IMR-90 (cell line): Measurements from ENCODE around the gene ZNF341. TPM values are rescaled to one million over a fixed set of nuclear protein-coding genes. Genes with fewer than 3 reads are reported as not detected.

Experiments
- ATAC-seq: fragments of 200-7000 bp; cut with Tn5 transposase; 2 replicates; pipeline ENCODE4 v1.9.1; 2020; ENCODE audit warnings: low read depth, mild to moderate bottlenecking, moderate library complexity
- BruUV-seq: library from RNA; stranded (reverse); fragments of 400-500 nt; replicated peaks from 2 replicates; lab custom pipeline; 2021; lab: Mats Ljungman, UMichigan
- CTCF ChIA-PET: fragments of 300-600 bp; formaldehyde crosslinking; extraction: SDS; loops from one replicate; lab custom pipeline; 2021; ENCODE audit warnings: antibody characterized with exemption; lab: Yijun Ruan, JAX
- POLR2A ChIA-PET: fragments of 300-600 bp; sonication (Branson Sonifier 250); formaldehyde crosslinking; loops from one replicate; lab custom pipeline; 2022; ENCODE audit warnings: antibody characterized with exemption; ENCODE audit not compliant: unreplicated experiment; lab: Charles Lee
- DNase-seq: peaks from one replicate; pipeline ENCODE4 v3.0.0; 2013
- H2AFZ ChIP-seq: replicated peaks from 2 replicates; pipeline ENCODE3; 2013; ENCODE audit warnings: low read length, mild to moderate bottlenecking; ENCODE audit not compliant: poor library complexity
- H2AK5ac ChIP-seq: 2 replicates; pipeline ENCODE4 v1.6.1; 2013; ENCODE audit warnings: low read depth, low read length, inconsistent platforms
- H2AK9ac ChIP-seq: replicated peaks from 2 replicates; pipeline ENCODE3; 2013; ENCODE audit warnings: mild to moderate bottlenecking, low read depth, low read length, moderate library complexity; ENCODE audit not compliant: poor library complexity
- H2BK120ac ChIP-seq: 2 replicates; pipeline ENCODE4 v1.6.1; 2013; ENCODE audit warnings: low read depth, low read length, inconsistent platforms
- H2BK15ac ChIP-seq: 3 replicates; pipeline ENCODE4 v1.6.1; 2013; ENCODE audit warnings: low read depth, low read length, inconsistent platforms
- H2BK20ac ChIP-seq: 2 replicates; pipeline ENCODE4 v1.6.1; 2013; ENCODE audit warnings: low read depth, mild to moderate bottlenecking, inconsistent platforms, low read length, moderate library complexity
- H2BK5ac ChIP-seq: 2 replicates; pipeline ENCODE4 v1.6.1; 2013; ENCODE audit warnings: mild to moderate bottlenecking, low read depth, low read length, inconsistent platforms; ENCODE audit not compliant: poor library complexity, severe bottlenecking
- H3K14ac ChIP-seq: replicated peaks from 2 replicates; pipeline ENCODE4 v1.6.1; 2013; ENCODE audit warnings: low read depth, low read length, inconsistent platforms
- H3K18ac ChIP-seq: 2 replicates; pipeline ENCODE4 v1.6.1; 2013; ENCODE audit warnings: low read depth, low read length, control low read depth
- H3K23ac ChIP-seq: 2 replicates; pipeline ENCODE4 v1.6.1; 2013; ENCODE audit warnings: low read depth, low read length, inconsistent platforms
- H3K27ac ChIP-seq: 2 replicates; pipeline ENCODE4 v1.5.1; 2013; ENCODE audit warnings: mild to moderate bottlenecking, control low read depth, low read length; ENCODE audit not compliant: insufficient read depth
- H3K27me3 ChIP-seq: 2 replicates; pipeline ENCODE4 v1.6.1; 2013; ENCODE audit warnings: low read length; ENCODE audit not compliant: control insufficient read depth, insufficient read depth
- H3K36me3 ChIP-seq: 2 replicates; pipeline ENCODE4 v1.6.1; 2013; ENCODE audit warnings: low read length, mixed read lengths; ENCODE audit not compliant: control insufficient read depth, insufficient read depth
- H3K4ac ChIP-seq: 2 replicates; pipeline ENCODE4 v1.6.1; 2013; ENCODE audit warnings: low read depth, low read length, inconsistent platforms
- H3K4me1 ChIP-seq: 2 replicates; pipeline ENCODE4 v1.6.1; 2013; ENCODE audit warnings: low read length, mixed read lengths; ENCODE audit not compliant: control insufficient read depth, insufficient read depth
- H3K4me2 ChIP-seq: 2 replicates; pipeline ENCODE4 v1.6.1; 2013; ENCODE audit warnings: low read depth, mild to moderate bottlenecking, control low read depth, low read length, moderate library complexity
- H3K4me3 ChIP-seq: 2 replicates; pipeline ENCODE4 v1.5.1; 2013; ENCODE audit warnings: low read depth, mild to moderate bottlenecking, control low read depth, low read length, moderate library complexity; ENCODE audit not compliant: insufficient read depth
- H3K56ac ChIP-seq: 2 replicates; pipeline ENCODE4 v1.6.1; 2013; ENCODE audit warnings: low read length, inconsistent platforms; ENCODE audit not compliant: insufficient read depth; ENCODE audit errors: extremely low read depth
- H3K79me1 ChIP-seq, 2 experiments: 2 replicates each; pipeline ENCODE4 v1.6.1; 2013; ENCODE audit warnings: low read length in 2 of 2, inconsistent platforms in 1 of 2, low read depth in 1 of 2
- H3K9ac ChIP-seq: 2 replicates; pipeline ENCODE4 v1.6.1; 2013; ENCODE audit warnings: low read depth, low read length, control low read depth
- H3K9me1 ChIP-seq: 2 replicates; pipeline ENCODE4 v1.6.1; 2013; ENCODE audit warnings: low read length, inconsistent platforms; ENCODE audit not compliant: insufficient read depth
- H3K9me3 ChIP-seq: 2 replicates; pipeline ENCODE4 v1.6.1; 2013; ENCODE audit warnings: low read length; ENCODE audit not compliant: control insufficient read depth, insufficient read depth
- H4K20me1 ChIP-seq: 2 replicates; pipeline ENCODE4 v1.6.1; 2013; ENCODE audit warnings: low read length, inconsistent platforms; ENCODE audit not compliant: insufficient read depth
- H4K5ac ChIP-seq: 2 replicates; pipeline ENCODE4 v1.6.1; 2013; ENCODE audit warnings: mild to moderate bottlenecking, low read depth, low read length, control low read depth
- H4K8ac ChIP-seq, 2 experiments: 2 replicates each; pipeline ENCODE4 v1.6.1; 2013; ENCODE audit warnings: low read depth in 2 of 2, low read length in 2 of 2, control low read depth in 1 of 2, inconsistent platforms in 1 of 2
- H4K91ac ChIP-seq: 2 replicates; pipeline ENCODE4 v1.6.1; 2013; ENCODE audit warnings: low read depth, low read length, inconsistent platforms; ENCODE audit not compliant: insufficient read depth
- BHLHE40 ChIP-seq: fragments of 150-350 bp; IDR thresholded peaks from 2 replicates; pipeline ENCODE4 v1.6.1; 2016; ENCODE audit warnings: mild to moderate bottlenecking, low read depth, low read length
- CEBPB ChIP-seq: IDR thresholded peaks from 2 replicates; pipeline ENCODE4 v1.6.1; 2012; ENCODE audit warnings: low read depth, low read length, improper control_type of control experiment
- CHD1 ChIP-seq: IDR thresholded peaks from 2 replicates; pipeline ENCODE4 v1.6.1; 2012; ENCODE audit warnings: low read depth, low read length, improper control_type of control experiment
- CTCF ChIP-seq: conservative IDR thresholded peaks from 2 replicates; pipeline ENCODE4 v1.5.1; 2012; ENCODE audit warnings: mild to moderate bottlenecking, low read depth, low read length, improper control_type of control experiment
- MAZ ChIP-seq: IDR thresholded peaks from 2 replicates; pipeline ENCODE4 v1.6.1; 2012; ENCODE audit warnings: low read depth, mild to moderate bottlenecking, low read length, improper control_type of control experiment, moderate library complexity, borderline replicate concordance
- MXI1 ChIP-seq: IDR thresholded peaks from 2 replicates; pipeline ENCODE4 v1.6.1; 2012; ENCODE audit warnings: low read depth, mild to moderate bottlenecking, low read length, moderate library complexity, borderline replicate concordance
- NFE2L2 ChIP-seq: fragments of 150-350 bp; IDR thresholded peaks from 2 replicates; pipeline ENCODE4 v1.6.1; 2016; ENCODE audit warnings: low read depth, mild to moderate bottlenecking, low read length
- RFX5 ChIP-seq: IDR thresholded peaks from 2 replicates; pipeline ENCODE4 v1.8.0; 2012; ENCODE audit warnings: low read depth, mild to moderate bottlenecking, low read length, moderate library complexity
- SMC3 ChIP-seq: fragments of 150-350 bp; IDR thresholded peaks from 2 replicates; pipeline ENCODE4 v1.6.1; 2016; ENCODE audit warnings: low read depth, mild to moderate bottlenecking, antibody characterized with exemption, low read length, moderate library complexity
- USF2 ChIP-seq: fragments of 150-350 bp; IDR thresholded peaks from 2 replicates; pipeline ENCODE4 v1.6.1; 2017; ENCODE audit warnings: mild to moderate bottlenecking, antibody characterized with exemption, low read length, low read depth
- WGBS, 2 experiments: methylation state at CpG; one replicate each; pipeline versions ENCODE4 v1.1.5 to v1.1.7; 2013; ENCODE audit warnings: missing lambda C conversion rate in 2 of 2; ENCODE audit not compliant: insufficient read length in 1 of 2; ENCODE audit errors: extremely low coverage in 2 of 2; 5-methylcytosine and 5-hydroxymethylcytosine counted together
- dilution Hi-C: fragments of 300-500 bp; cut with HindIII; formaldehyde crosslinking; loops from one replicate; pipeline ENCODE4 v1.14.3; 2018; ENCODE audit warnings: low sequenced_read_pairs; ENCODE audit not compliant: unreplicated experiment
- in situ Hi-C: fragments of 300-500 bp; cut with MboI; formaldehyde crosslinking; loops from 3 replicates; pipeline ENCODE4 v1.14.3; 2019; ENCODE audit warnings: low sequenced_read_pairs, inconsistent platforms, mixed read lengths
- intact Hi-C: fragments of 100-400 bp; cut with micrococcal nuclease; formaldehyde crosslinking; loops from 2 replicates; pipeline ENCODE4 v1.10.0; 2022
- polyA plus RNA-seq, 3 experiments: library from polyadenylated mRNA; depleted of rRNA; stranded (reverse); fragments of >200 nt; gene quantifications; 2 replicates each; pipeline ENCODE4 v1.2.3, GENCODE V29; 2012; ENCODE audit warnings: low replicate concordance in 1 of 3
- total RNA-seq: library from RNA; depleted of rRNA; stranded (reverse); fragments of >200 nt; gene quantifications from 2 replicates; pipeline ENCODE4 v1.2.3, GENCODE V29; 2012
- TF ChIP-seq, protein P1 (sequence below): fragments of 150-350 bp; IDR thresholded peaks from 2 replicates; pipeline ENCODE4 v1.6.1; 2016; ENCODE audit warnings: low read depth, mild to moderate bottlenecking, low read length, moderate library complexity, borderline replicate concordance

ZNF341 gene
- total and polyA plus RNA-seq, 2 of the 4 experiments (the other 2 are of a cell fraction): 1.1 to 3.4 TPM

DNA sequence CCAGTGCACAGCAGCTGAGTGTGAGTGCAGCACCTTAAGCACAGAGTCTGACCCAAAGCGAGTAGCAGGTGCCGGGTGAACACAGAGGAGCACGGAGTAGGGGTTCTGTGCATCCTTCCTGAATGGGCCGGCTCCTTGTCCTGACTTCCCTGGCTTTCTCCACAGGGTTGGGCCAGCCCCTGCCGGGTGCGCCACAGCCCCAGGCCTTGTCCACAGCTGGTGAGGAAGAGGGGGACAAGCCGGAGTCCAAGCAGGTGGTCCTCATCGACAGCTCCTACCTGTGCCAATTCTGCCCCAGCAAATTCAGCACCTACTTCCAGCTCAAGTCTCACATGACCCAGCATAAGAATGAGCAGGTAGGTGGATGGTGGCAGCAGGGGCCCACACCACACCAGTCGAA lies 34.9 kb downstream of the ZNF341 start:
- no peak overlapping the region for H2AFZ ChIP-seq
- H2AK9ac ChIP-seq: no peak overlapping the region
- H4K8ac ChIP-seq: no peak overlapping the region
- intact Hi-C loops: no loop called here
- H4K91ac ChIP-seq: no peak overlapping the region
- no peak overlapping the region for H3K18ac ChIP-seq
- no peaks in the 10 kb centered on the region for H3K79me1 ChIP-seq
- H3K36me3 ChIP-seq: peaks cover 10% of the 10 kb centered on the region; the same call in 1 of the 2 replicates
- no peak for DNase-seq
- H3K56ac ChIP-seq: no peak overlapping the region
- no peaks in the 10 kb centered on the region for H3K4me1 ChIP-seq
- no peak overlapping the region for H4K5ac ChIP-seq
- H2AK5ac ChIP-seq: no peak overlapping the region
- in situ Hi-C loops: no loop called here
- no peak overlapping the region for H3K4me2 ChIP-seq
- ChIA-PET POLR2A (no interaction called here), CTCF (no interaction called here)
- no peak overlapping the region for H3K23ac ChIP-seq
- H3K14ac ChIP-seq: no peak overlapping the region
- no peak for ATAC-seq
- H2BK20ac ChIP-seq: no peak overlapping the region
- WGBS, 2 experiments: 74% methylated on average over 3 of the region's 9 CpGs; no CpG with 5 or more reads in 1 of the 2 experiments
- no peaks in the 10 kb centered on the region for H3K27me3 ChIP-seq
- no peak overlapping the region for H3K27ac ChIP-seq
- H3K4me3 ChIP-seq: no peak overlapping the region
- H3K9me1 ChIP-seq: peaks cover 6% of the 10 kb centered on the region; the same call in 1 of the 2 replicates
- H3K4ac ChIP-seq: no peak overlapping the region
- no peak overlapping the region for H2BK5ac ChIP-seq
- no peak overlapping the region for H2BK15ac ChIP-seq
- H3K9ac ChIP-seq: no peak overlapping the region
- no peak overlapping the region for H2BK120ac ChIP-seq
- no peaks in the 10 kb centered on the region for H3K9me3 ChIP-seq
- no TSS peak for BruUV-seq
- no peak for TF ChIP-seq MXI1
- no peak for TF ChIP-seq BHLHE40
- TF ChIP-seq RFX5: no peak
- no peak for TF ChIP-seq CEBPB
- TF ChIP-seq NFE2L2: no peak
- TF ChIP-seq CHD1: no peak
- TF ChIP-seq CTCF: no peak
- TF ChIP-seq SMC3: no peak
- no peak for TF ChIP-seq MAZ
- no peak for TF ChIP-seq USF2
- TF ChIP-seq, protein P1, sequence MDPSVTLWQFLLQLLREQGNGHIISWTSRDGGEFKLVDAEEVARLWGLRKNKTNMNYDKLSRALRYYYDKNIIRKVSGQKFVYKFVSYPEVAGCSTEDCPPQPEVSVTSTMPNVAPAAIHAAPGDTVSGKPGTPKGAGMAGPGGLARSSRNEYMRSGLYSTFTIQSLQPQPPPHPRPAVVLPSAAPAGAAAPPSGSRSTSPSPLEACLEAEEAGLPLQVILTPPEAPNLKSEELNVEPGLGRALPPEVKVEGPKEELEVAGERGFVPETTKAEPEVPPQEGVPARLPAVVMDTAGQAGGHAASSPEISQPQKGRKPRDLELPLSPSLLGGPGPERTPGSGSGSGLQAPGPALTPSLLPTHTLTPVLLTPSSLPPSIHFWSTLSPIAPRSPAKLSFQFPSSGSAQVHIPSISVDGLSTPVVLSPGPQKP: no peak
- H4K20me1 ChIP-seq: no peaks in the 10 kb centered on the region
- dilution Hi-C loops: no loop called here
